ENCODE measurements around the gene AMDHD1.
A peak's percentile ranks its signal among the peaks of the same experiment; 100 is the strongest.

The AMDHD1 gene

GRCh38 chr12:95919110-95919509, 24.0 kb upstream of the AMDHD1 start:
- TF ChIP-seq CTCF (IDR thresholded peaks at IDR 0.05; ENCODE audit: low read depth, low read length) = no peak
- no peak overlapping the region for H3K4me3 ChIP-seq (ENCODE audit: low read depth, low read length)
- DNase-seq (ENCODE audit: low read depth, low spot score) = no peak
- in situ Hi-C loops (cut with HindIII; ENCODE audit: low sequenced_read_pairs) = no loop called here

GRCh38 chr12:95922231-95922630, 20.9 kb upstream of the AMDHD1 start:
- DNase-seq (ENCODE audit: low read depth, low spot score) = peak; percentile 4
- no peak overlapping the region for H3K4me3 ChIP-seq (ENCODE audit: low read depth, low read length)
- no peak for TF ChIP-seq CTCF (IDR thresholded peaks at IDR 0.05; ENCODE audit: low read depth, low read length)
- in situ Hi-C loops (cut with HindIII; ENCODE audit: low sequenced_read_pairs) = no loop called here

GRCh38 chr12:95940514-95940913, 2.6 kb upstream of the AMDHD1 start:
- no peak overlapping the region for H3K4me3 ChIP-seq (ENCODE audit: low read depth, low read length)
- no peak for DNase-seq (ENCODE audit: low read depth, low spot score)
- in situ Hi-C loops (cut with HindIII; ENCODE audit: low sequenced_read_pairs) = no loop called here
- no peak for TF ChIP-seq CTCF (IDR thresholded peaks at IDR 0.05; ENCODE audit: low read depth, low read length)

- peak; percentile 3 for DNase-seq (ENCODE audit: low read depth, low spot score)
- TF ChIP-seq CTCF (IDR thresholded peaks at IDR 0.05; ENCODE audit: low read depth, low read length) = no peak
- in situ Hi-C loops (cut with HindIII; ENCODE audit: low sequenced_read_pairs) = no loop called here
- H3K4me3 ChIP-seq (ENCODE audit: low read depth, low read length) = peak overlapping the region; percentile 62
These were observed 1.0 kb upstream of the AMDHD1 start for GRCh38 chr12:95942101-95942523.

GRCh38 chr12:95942524-95943329, 404 bp upstream of the AMDHD1 start, which contains the start of gene CCDC38:
CCDC38 (minus strand) TSS chr12:95942614; CDS start chr12:95936509, 6,105 bp downstream.
- in situ Hi-C loops (cut with HindIII; ENCODE audit: low sequenced_read_pairs) = no loop called here
- peak within 1 kb of the TSS; percentile 62 for H3K4me3 ChIP-seq (ENCODE audit: low read depth, low read length)
- TF ChIP-seq CTCF (IDR thresholded peaks at IDR 0.05; ENCODE audit: low read depth, low read length) = no peak
- peak; percentile 58 for DNase-seq (ENCODE audit: low read depth, low spot score)

- H3K4me3 ChIP-seq (ENCODE audit: low read depth, low read length) = no peak overlapping the region
- in situ Hi-C loops (cut with HindIII; ENCODE audit: low sequenced_read_pairs) = no loop called here
- DNase-seq (ENCODE audit: low read depth, low spot score) = no peak
- TF ChIP-seq CTCF (IDR thresholded peaks at IDR 0.05; ENCODE audit: low read depth, low read length) = no peak
These were observed 1.1 kb downstream of the AMDHD1 start for GRCh38 chr12:95944108-95944704.

Data from astrocyte of the spinal cord (primary cell).